Stimulated activated CD4-positive, alpha-beta T cell treated with anti-CD3 and anti-CD28 coated beads, Interleukin-15, amount 100 ng/mL, for 24 hours (primary cell): Measurements from ENCODE around the gene DTWD1.
"Not testable (repeated sequence)": the region's sequence is repeated elsewhere in the genome, so short reads cannot be mapped to it uniquely, and the experiment has no call there.

ENCODE experiments used
- DNase-seq: peaks from one replicate; pipeline ENCODE4 v3.0.0-alpha.2; 2020

The DTWD1 gene

GRCh38 chr15:49620658-49621368, at the start of gene DTWD1, which contains the start of gene FAM227B:
DTWD1 (plus strand) TSS chr15:49621048; CDS start chr15:49625168, 4,120 bp downstream.
FAM227B (minus strand) TSS chr15:49620818; CDS start chr15:49615171, 5,647 bp downstream.
- DNase-seq = peak; percentile 94

GRCh38 chr15:49573421-49573820, 47.4 kb upstream of the DTWD1 start:
- DNase-seq = no peak

- no peak for DNase-seq
These were observed 31.8 kb upstream of the DTWD1 start for GRCh38 chr15:49589030-49589429.

GRCh38 chr15:49592829-49593316, 28.0 kb upstream of the DTWD1 start:
- DNase-seq = not testable (repeated sequence)

- DNase-seq = no peak
These were observed 16.0 kb upstream of the DTWD1 start for GRCh38 chr15:49604625-49605409.

- DNase-seq = no peak
These were observed 15.3 kb upstream of the DTWD1 start for GRCh38 chr15:49605588-49605987.

GRCh38 chr15:49606594-49606993, 14.3 kb upstream of the DTWD1 start:
- DNase-seq = no peak

- DNase-seq = no peak
These were observed 10.5 kb upstream of the DTWD1 start for GRCh38 chr15:49610157-49610918.

- not testable (repeated sequence) for DNase-seq
These were observed 8.6 kb upstream of the DTWD1 start for GRCh38 chr15:49612240-49612639.

- no peak for DNase-seq
These were observed 1.6 kb upstream of the DTWD1 start for GRCh38 chr15:49619226-49619625.

GRCh38 chr15:49620199-49620598, 649 bp upstream of the DTWD1 start:
- DNase-seq = no peak

GRCh38 chr15:49621401-49621811, 558 bp downstream of the DTWD1 start:
- no peak for DNase-seq

- DNase-seq = no peak
These were observed 1.0 kb downstream of the DTWD1 start for GRCh38 chr15:49621887-49622286.

GRCh38 chr15:49622561-49622960, 1.7 kb downstream of the DTWD1 start:
- no peak for DNase-seq

- DNase-seq = no peak
These were observed 3.2 kb downstream of the DTWD1 start for GRCh38 chr15:49624056-49624455.

- DNase-seq = no peak
These were observed 4.7 kb downstream of the DTWD1 start for GRCh38 chr15:49625460-49626036.

GRCh38 chr15:49627407-49627877, 6.6 kb downstream of the DTWD1 start:
- DNase-seq = no peak

- DNase-seq = no peak
These were observed 7.5 kb downstream of the DTWD1 start for GRCh38 chr15:49628379-49628778.

- no peak for DNase-seq
These were observed 17.0 kb downstream of the DTWD1 start for GRCh38 chr15:49637857-49638256.

GRCh38 chr15:49644364-49644794, 23.5 kb downstream of the DTWD1 start:
- no peak for DNase-seq

GRCh38 chr15:49645277-49645676, 24.4 kb downstream of the DTWD1 start:
- no peak for DNase-seq

GRCh38 chr15:49645941-49646340, 25.1 kb downstream of the DTWD1 start:
- DNase-seq = no peak

- DNase-seq = no peak
These were observed 26.0 kb downstream of the DTWD1 start for GRCh38 chr15:49646891-49647290.
